MM.1S (cell line): Measurements from ENCODE around the gene CACNA1C.

Source experiments
- CTCF ChIP-seq: fragments of 300-600 bp; sonication (generic); IDR thresholded peaks from 2 replicates; pipeline ENCODE4 v1.5.1; 2016; ENCODE audit warnings: antibody characterized with exemption, low read length, mixed read lengths
- EZH2 ChIP-seq: fragments of 300-600 bp; sonication (generic); optimal IDR thresholded peaks from 2 replicates; pipeline ENCODE3; 2017; ENCODE audit warnings: low read depth, mild to moderate bottlenecking, antibody characterized with exemption, low read length, mixed read lengths
- EZH2phosphoT487 ChIP-seq: fragments of 300-600 bp; sonication (generic); IDR thresholded peaks from 2 replicates; pipeline ENCODE4 v1.6.1; 2018; ENCODE audit warnings: antibody characterized with exemption, low read length

- TF ChIP-seq CTCF (no peak), EZH2phosphoT487 (no peak), EZH2 (no peak)
These were observed 212.0 kb downstream of the CACNA1C start for GRCh38 chr12:2264651-2265232.
